Thyroid gland (tissue), 4 donors: ENCODE measurements around the gene AIG1. TPM values are rescaled to one million over a fixed set of nuclear protein-coding genes. Genes with fewer than 3 reads are reported as not detected.

Experiments used
- DNase-seq, 2 donors: peaks; one replicate each; pipeline ENCODE4 v3.0.0-alpha.2; 2019
- H3K27ac ChIP-seq, 3 donors: fragments of 200-600 bp; sonication (generic); 1 replicate in 2 of 3; 2 replicates in 1 of 3; pipeline ENCODE4 v1.5.1; 2016 to 2019; ENCODE audit warnings: mild to moderate bottlenecking in 1 of 3, moderate library complexity in 1 of 3
- H3K27me3 ChIP-seq: fragments of 200-600 bp; sonication (generic); one replicate; pipeline ENCODE4 v1.5.1; 2019
- H3K36me3 ChIP-seq, 2 donors: fragments of 200-600 bp; sonication (generic); one replicate each; pipeline ENCODE4 v1.5.1; 2016 to 2019
- H3K4me1 ChIP-seq, 2 donors: fragments of 200-600 bp; sonication (generic); one replicate each; pipeline ENCODE4 v1.5.1; 2017 to 2019
- H3K4me3 ChIP-seq, 3 donors: fragments of 200-600 bp; sonication (generic); replicated peaks in 1 of 3; 1 replicate in 2 of 3; 2 replicates in 1 of 3; pipeline ENCODE4 v1.5.1; 2016; ENCODE audit warnings: mild to moderate bottlenecking in 1 of 3
- H3K9me3 ChIP-seq: fragments of 200-600 bp; sonication (generic); one replicate; pipeline ENCODE4 v1.5.1; 2017
- CTCF ChIP-seq, 6 experiments: fragments of 200-600 bp in 3 of 6; fragments of 450-650 bp in 3 of 6; sonication (generic) in 3 of 6; IDR thresholded peaks; one replicate each; pipeline ENCODE4 v1.5.1; 2016 to 2019; ENCODE audit warnings: antibody characterized with exemption in 6 of 6, mild to moderate bottlenecking in 2 of 6, inconsistent platforms in 1 of 6, moderate library complexity in 1 of 6
- POLR2A ChIP-seq, 2 donors: fragments of 450-650 bp; IDR thresholded peaks; one replicate each; pipeline ENCODE4 v1.6.1; 2017; ENCODE audit warnings: antibody characterized with exemption in 2 of 2, mild to moderate bottlenecking in 2 of 2, moderate library complexity in 1 of 2
- WGBS, 2 donors: methylation state at CpG; one replicate each; pipeline ENCODE4 v1.1.5; 2017; 5-methylcytosine and 5-hydroxymethylcytosine counted together
- intact Hi-C: fragments of 100-400 bp; cut with DNase I; formaldehyde crosslinking; loops from one replicate; pipeline ENCODE4 v1.15.1; 2023
- total RNA-seq, 4 donors: library from RNA; depleted of rRNA; stranded (reverse); fragments of >200 nt; gene quantifications; one replicate each; pipeline ENCODE4 v1.2.3, GENCODE V29; 2016

The AIG1 gene
- total RNA-seq, 4 donors from 2014 or later = 57.8 to 101 (median 77.0) TPM

DNA sequence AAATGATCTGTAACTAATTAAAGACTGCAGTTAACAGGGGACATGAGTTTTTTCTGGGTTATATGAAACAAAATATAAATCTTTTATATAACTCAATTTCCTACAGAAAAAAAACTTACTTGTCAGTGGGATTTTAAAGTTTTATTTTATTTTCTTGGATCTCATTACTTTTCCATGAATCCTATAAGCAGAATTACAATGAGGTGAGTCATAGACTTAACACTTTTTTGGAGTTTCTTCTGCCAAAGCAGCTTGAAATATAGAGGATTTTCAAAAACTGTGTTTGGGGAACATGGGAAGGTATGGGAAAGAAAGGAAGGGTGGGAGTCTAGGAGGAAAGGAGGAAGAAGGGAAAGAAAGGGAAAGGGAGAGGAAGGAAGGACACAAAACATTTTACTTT lies 130.7 kb downstream of the AIG1 start:
- peaks cover 0 to 3% of the 10 kb centered on the region in 2 donors for H3K36me3 ChIP-seq
- H3K4me1 ChIP-seq = no peaks in the 10 kb centered on the region
- intact Hi-C loops = no loop called here
- no peak overlapping the region for H3K4me3 ChIP-seq
- DNase-seq = no peak
- no peaks in the 10 kb centered on the region for H3K9me3 ChIP-seq
- no peak for TF ChIP-seq POLR2A (IDR thresholded peaks at IDR 0.05)
- TF ChIP-seq CTCF (IDR thresholded peaks at IDR 0.05) = no peak
- H3K27me3 ChIP-seq = no peaks in the 10 kb centered on the region
- H3K27ac ChIP-seq = no peak overlapping the region

- no peak for TF ChIP-seq POLR2A (IDR thresholded peaks at IDR 0.05)
- TF ChIP-seq CTCF (IDR thresholded peaks at IDR 0.05) = no peak
- Histone ChIP-seq H3K4me1 (no peaks in the 10 kb centered on the region), H3K4me3 (no peak overlapping the region), H3K27ac (no peak overlapping the region), H3K9me3 (no peaks in the 10 kb centered on the region), H3K36me3 (peaks cover 0 to 3% of the 10 kb centered on the region in 2 donors), H3K27me3 (no peaks in the 10 kb centered on the region)
- no peak for DNase-seq
- intact Hi-C loops = no loop called here
Measured at GRCh38 chr6:143192766-143193165, 132.1 kb downstream of the AIG1 start.

- WGBS, 2 donors = 96 to 100% methylated on average over 1 of the region's 1 CpG
- H3K4me3 ChIP-seq = no peak overlapping the region
- TF ChIP-seq POLR2A (IDR thresholded peaks at IDR 0.05) (no peak), CTCF (IDR thresholded peaks at IDR 0.05) (no peak)
Measured at GRCh38 chr6:143193571-143194094, 132.9 kb downstream of the AIG1 start.

GRCh38 chr6:143194095-143194589 lies 133.5 kb downstream of the AIG1 start:
- H3K4me3 ChIP-seq = no peak overlapping the region
- H3K4me1 ChIP-seq = no peaks in the 10 kb centered on the region
- WGBS, 2 donors = 95 to 99% methylated on average over 9 of the region's 9 CpGs
- peaks cover 0 to 3% of the 10 kb centered on the region in 2 donors for H3K36me3 ChIP-seq
- no peaks in the 10 kb centered on the region for H3K9me3 ChIP-seq
- DNase-seq = no peak
- H3K27ac ChIP-seq = no peak overlapping the region
- TF ChIP-seq CTCF (IDR thresholded peaks at IDR 0.05) (no peak), POLR2A (IDR thresholded peaks at IDR 0.05) (no peak)
- intact Hi-C loops = no loop called here
- no peaks in the 10 kb centered on the region for H3K27me3 ChIP-seq

More at GRCh38 chr6:143193571-143194094, 132.9 kb downstream of the AIG1 start:
- no peak overlapping the region for H3K27ac ChIP-seq
- no peaks in the 10 kb centered on the region for H3K27me3 ChIP-seq
- no peak for DNase-seq
- intact Hi-C loops = no loop called here
- no peaks in the 10 kb centered on the region for H3K9me3 ChIP-seq
- no peaks in the 10 kb centered on the region for H3K4me1 ChIP-seq
- peaks cover 0 to 3% of the 10 kb centered on the region in 2 donors for H3K36me3 ChIP-seq

DNA sequence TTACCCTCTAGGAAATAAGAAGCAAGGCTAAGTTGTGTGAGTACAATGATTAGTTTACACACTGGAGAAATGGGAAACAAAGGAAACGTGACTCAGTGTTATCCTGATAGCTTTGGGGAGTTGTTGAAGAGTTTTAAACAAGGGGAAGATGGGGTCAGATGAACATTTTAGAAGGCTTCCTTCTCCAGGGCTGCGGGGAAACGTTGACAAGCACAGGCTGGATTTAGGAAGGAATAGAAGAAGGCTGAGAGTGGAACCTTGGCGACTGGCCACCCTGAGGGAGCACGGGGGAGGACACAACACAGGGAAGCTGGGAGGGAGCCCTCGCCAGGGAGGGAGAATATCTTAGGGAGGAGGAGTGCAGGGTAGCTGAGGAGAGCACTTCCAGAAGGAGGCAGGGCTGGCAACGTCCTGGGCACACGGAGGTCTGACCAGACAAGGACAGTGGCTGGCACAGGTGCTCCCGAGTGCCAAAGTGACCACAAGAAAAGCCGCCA lies 134.7 kb downstream of the AIG1 start:
- Histone ChIP-seq H3K4me3 (no peak overlapping the region), H3K9me3 (no peaks in the 10 kb centered on the region), H3K27ac (no peak overlapping the region), H3K4me1 (no peaks in the 10 kb centered on the region), H3K27me3 (no peaks in the 10 kb centered on the region), H3K36me3 (peaks cover 0 to 3% of the 10 kb centered on the region in 2 donors)
- TF ChIP-seq POLR2A (IDR thresholded peaks at IDR 0.05) (no peak), CTCF (IDR thresholded peaks at IDR 0.05) (no peak)
- intact Hi-C loops = no loop called here
- WGBS, 2 donors = 74 to 78% methylated on average over 10 of the region's 10 CpGs
- DNase-seq = no peak
